Activated T-cell treated with anti-CD3 and anti-CD28 coated beads for 4 hours (primary cell): ENCODE data around the gene GNB5.

ENCODE experiments used
- DNase-seq: peaks from one replicate; pipeline ENCODE4 v3.0.0-alpha.2; 2020

Gene GNB5

DNA sequence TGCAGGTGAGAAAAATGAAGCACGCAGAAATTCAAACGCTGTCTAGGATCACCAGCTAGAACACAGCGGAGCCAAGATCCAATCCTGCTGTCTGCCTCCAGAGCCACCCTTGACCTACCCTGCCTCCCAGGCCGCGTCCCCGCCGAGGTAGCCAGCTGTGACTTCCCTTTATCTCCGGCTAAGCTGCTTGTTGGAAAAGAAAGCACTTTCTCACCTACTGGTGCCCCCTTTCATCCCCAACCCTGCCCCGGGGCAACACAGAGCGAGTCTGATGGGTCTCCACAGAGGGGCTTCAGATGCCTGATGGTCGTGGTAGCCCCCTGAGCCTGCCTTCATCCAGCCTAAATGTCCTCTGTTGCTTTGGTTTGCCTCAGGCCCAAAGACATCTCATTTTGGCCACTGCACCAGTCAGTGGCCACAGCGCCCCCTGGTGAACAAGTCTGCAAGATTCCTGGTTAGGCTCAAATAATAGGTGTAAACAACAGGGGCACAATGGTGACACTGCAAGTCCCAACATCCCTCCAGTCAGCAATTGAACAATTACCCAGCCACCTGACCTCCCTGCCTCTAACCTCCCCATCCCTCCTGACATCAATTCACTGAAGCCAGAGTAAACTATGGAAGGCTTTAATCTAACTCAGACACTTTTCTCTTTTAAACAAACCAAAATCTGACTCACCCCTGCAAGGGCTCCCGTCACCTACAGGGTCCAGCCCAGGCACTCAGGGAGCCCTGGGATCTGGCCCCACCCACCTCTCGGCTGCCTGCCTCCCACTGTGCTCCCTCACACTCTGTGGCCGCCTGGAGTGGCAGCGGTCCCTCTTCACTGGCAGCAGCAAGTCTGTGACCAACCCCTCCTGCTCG is 51.4 kb downstream of the GNB5 start:
- DNase-seq = peak; percentile 39

DNA sequence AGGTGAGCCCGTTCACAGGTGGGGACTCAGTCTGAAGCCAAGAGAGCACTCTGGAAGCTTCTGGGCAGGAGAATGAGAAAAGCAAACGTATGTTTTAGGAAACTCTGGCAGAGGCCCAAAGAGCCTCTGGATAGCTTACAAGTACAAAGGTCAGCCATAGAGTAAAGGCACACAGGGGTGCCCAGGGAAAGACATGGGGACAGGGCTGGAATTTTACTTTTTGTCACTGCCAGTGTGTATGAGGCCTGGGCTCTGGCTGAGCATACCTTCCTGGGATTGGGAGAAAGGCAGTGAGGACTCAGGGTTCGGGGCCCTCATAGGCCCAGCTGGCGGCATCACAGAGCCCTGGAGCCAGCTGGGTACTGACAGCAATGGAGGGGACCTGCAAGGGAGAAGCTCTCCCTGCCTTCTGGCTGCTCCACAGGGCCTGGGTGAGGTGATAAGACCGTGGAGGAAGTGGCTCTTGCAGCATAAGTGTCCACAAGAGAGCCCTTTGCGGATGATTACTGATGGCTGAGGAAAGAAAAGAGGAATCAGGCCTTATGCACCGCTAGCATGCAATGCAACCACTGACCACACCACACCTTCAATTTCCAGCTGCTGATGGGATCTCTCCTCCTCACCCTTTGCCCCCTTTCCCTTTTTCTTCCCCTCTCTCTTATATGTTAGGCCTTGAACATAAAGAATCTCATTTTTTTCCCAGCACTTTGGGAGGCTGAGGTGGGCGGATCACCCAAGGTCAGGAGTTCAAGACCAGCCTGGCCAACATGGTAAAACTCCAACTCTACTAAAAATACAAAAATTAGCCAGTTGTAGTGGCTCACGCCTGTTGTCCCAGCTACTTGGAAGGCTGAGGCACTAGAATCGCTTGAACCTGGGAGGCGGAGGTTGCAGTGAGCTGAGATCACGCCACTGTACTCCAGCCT is 53.5 kb downstream of the GNB5 start:
- no peak for DNase-seq

GRCh38 chr15:52136442-52136980 is 54.7 kb downstream of the GNB5 start:
- no peak for DNase-seq

DNA sequence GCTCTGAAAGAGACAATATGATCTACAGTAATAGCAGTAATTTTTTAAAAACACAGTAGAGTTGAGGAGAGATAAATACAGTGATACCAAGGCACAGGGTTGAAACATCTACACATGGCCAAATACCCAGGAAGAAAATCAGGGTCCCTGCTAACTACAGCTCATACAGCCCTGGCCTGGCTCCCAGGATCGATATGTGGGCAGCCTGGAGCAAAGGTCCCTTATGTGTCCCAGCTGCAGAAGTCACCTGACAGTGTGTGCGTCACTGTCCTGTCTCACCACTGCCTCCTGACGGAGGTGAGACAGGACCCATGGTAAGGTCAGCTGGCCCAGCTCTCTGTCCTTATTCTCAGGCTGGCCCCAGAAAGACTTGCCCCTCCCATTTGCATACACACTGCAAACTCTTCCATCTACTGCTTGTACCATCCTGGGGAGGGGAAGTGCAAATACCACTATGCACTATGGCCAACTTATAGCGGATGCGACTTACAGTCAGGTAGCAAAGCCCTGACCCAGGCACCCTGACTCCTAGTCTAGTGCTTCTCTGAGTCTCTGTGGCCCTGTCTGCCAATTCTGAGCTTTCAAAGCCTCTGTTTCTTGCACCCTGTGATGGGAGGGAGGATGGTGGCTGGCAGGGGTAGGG is 56.6 kb downstream of the GNB5 start:
- no peak for DNase-seq

- no peak for DNase-seq
These were observed 57.5 kb downstream of the GNB5 start for GRCh38 chr15:52133510-52134220.

DNA sequence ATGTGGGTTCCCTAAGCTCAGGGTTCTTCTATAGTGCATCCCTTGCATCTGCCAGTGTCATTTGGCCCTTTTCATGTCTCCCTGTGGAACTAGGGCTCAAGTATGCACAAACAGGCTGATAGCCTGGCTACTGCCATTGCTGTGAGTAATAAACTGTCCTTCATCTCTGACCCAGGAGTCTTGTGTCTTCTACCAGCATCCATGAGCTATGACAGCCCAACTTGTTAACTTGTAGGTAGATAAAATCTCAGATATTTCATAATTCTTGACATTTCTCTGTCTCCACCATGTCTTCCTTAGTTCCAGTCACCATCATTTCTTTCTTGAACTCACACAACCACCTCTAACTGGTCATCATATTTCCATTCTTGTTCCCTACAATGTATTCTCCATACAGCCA is 59.1 kb downstream of the GNB5 start:
- no peak for DNase-seq

DNA sequence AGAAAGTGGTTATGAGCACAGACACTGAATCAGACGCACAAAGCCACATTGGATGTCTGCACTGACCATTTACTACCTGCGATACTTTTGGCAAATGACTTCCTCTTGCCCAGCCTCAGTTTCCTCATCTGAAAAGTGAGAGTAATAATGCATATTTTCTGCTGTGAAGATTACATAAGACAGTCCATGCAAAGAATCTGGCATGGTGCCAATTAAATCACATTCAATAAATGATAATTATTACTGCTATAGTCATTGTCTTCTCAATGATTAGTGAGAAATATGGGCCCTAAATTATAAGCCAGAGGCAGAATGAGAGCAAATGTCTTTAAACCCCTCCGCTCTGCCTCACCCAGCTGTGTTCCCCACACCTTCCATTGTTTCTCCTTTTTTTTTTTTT is 62.6 kb downstream of the GNB5 start:
- no peak for DNase-seq

GRCh38 chr15:52124270-52124880 is 66.8 kb downstream of the GNB5 start:
- no peak for DNase-seq

GRCh38 chr15:52121896-52122295 is 69.3 kb downstream of the GNB5 start:
- DNase-seq = no peak

- no peak for DNase-seq
These were observed 70.2 kb downstream of the GNB5 start for GRCh38 chr15:52121006-52121405.

DNA sequence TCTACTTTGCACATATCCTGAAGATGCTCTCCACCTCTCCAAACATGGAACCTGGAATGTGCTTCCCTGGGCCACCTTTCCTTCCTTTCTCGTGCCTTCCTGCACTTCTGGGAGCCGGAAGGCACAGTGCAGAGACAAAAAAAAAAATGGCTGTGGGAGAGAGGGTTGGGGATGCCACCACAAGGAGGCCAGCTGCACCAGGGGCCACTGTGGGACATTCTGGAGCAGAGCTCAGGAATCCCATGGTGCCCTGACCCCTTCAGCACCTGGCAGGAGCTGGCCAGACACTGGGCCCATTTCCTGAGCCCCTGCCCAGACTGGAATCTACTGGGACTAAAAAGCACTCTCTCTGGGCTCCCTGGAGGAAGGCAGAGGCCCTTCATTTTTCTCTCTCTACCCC is 70.7 kb downstream of the GNB5 start:
- no peak for DNase-seq

DNA sequence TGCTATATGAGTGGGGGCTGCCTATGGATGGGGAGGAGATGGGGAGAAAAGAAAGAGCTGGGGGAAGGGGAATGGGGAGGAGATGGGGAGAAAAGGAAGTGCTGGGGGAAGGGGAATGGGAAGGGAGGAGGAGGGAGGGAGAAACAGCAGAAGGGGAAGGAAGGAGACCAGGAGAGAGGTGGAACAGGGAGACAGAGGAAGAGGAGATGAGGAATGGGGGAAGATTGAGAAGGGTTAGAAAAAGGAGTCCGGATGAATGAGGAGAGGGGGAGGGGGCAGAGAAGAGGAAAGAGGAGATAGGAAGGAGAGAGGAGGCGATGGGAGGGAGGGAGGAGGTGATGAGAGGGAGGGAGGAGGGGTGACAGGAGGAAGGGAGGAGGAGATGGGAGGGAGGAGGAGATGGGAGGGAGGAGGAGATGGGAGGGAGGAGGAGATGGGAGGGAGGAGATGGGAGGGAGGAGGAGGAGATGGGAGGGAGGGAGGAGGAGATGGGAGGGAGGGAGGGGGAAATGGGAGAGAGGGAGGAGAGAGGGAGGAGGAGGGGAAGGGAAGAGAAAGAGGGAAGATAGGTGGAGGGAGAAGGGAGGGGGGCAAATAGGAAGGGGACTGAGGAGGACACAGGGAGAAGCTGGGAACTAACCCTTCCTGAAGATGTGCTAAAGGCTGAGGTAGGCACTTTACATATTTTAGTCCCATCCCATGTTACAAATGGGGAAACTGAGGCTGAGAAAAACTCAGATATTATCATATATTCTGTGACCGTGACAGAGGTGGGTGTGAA is 72.0 kb downstream of the GNB5 start:
- DNase-seq = no peak

- DNase-seq = no peak
These were observed 73.6 kb downstream of the GNB5 start for GRCh38 chr15:52117549-52117948.

DNA sequence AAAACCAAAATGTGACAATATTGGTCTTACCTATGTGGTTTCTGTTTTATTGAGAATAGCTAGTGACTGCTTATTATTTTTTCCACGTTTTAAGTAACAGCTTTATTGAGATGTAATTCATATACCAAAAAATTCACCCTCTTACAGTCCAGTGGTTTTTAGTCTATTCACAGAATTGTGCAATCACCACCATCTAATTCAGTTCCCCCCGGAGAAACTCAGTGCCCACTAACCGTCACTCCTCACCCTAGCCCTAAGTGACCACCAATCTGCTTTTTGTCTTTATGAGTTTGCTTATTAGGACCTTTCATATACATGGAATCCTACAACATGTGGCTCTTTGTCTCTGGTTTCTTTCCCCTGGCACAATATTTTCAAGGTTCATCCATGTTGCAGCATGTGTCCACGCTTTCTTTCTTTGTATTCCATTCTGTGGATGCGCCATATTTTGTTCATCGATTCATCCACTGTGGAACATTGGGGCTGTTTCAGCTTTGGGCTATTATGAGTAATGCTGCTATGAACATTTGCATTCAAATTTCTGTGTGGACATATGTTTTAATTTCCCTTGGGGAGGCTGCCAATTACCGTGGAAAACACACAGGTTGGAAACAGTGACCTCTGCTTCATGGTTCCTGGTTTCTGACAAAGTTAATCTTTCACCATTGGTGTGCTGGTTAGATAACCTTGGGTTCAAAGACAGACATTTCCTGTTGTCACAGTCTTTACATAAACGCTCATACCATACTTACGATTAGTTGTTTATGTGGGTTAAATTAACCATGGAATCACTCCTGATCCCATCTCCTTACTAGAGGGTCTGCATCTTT is 75.4 kb downstream of the GNB5 start:
- no peak for DNase-seq

GRCh38 chr15:52114261-52115055 is 76.7 kb downstream of the GNB5 start:
- DNase-seq = no peak

DNA sequence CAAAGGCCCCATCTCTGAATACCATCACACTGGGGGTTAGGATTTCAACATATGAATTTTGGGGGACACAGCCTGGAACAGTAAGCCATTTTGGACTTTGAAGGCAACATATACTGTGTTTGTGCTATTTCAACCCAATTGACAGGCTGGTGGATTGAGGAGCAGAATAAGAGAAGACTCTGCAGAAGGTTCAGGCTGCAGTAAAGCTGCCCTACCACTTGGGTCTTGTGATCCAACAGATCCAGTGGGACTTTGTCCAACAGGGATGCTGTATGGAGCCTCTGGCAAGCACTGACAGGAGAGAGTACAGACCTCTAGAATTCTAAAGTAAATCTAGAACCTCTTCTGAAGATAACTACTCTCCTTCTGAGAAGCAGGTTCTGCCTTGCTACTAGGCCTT is 77.5 kb downstream of the GNB5 start:
- DNase-seq = no peak

GRCh38 chr15:52113235-52113634 is 78.0 kb downstream of the GNB5 start:
- no peak for DNase-seq

DNA sequence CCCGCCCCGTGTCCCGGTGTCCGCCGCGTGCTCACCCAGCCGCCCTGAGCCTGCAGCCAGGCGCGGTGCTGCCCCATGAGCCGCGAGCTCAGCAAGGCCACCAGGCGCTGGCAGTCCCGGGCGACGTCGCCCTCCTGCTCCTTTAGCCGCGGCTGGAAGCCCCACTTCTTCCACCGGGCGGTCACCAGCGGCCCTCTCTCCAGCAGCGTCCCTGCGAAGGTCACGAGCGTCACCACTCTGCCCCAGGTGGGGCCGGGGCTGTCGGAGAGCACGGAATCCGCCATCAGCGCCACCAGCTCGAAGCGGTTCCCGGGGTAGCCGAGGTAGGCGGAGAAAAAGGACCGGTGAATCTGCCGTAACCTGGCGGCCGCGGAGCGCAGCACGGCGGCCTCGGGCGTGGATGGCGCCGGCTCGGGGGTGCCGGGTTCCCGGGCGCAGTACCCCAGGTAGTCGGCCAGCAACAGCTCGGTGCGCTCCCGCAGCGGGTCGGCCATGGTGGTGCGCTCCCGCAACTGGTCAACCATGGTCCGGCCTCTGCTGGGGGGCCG is 78.9 kb downstream of the GNB5 start:
- peak; percentile 15 for DNase-seq
